HCT116 (cell line): ENCODE measurements around the gene MIEF1. TPM values are rescaled to one million over a fixed set of nuclear protein-coding genes. Genes with fewer than 3 reads are reported as not detected.

Experiments used
- ATAC-seq: fragments of 200-7000 bp; cut with Tn5 transposase; 2 replicates; pipeline ENCODE4 v1.9.1; 2020; ENCODE audit warnings: mild to moderate bottlenecking, moderate library complexity
- BruUV-seq: library from RNA; stranded (reverse); fragments of 400-500 nt; replicated peaks from 2 replicates; lab custom pipeline; 2021; lab: Mats Ljungman, UMichigan
- CTCF ChIA-PET: fragments of 300-600 bp; sonication (Branson Sonifier 250); formaldehyde crosslinking; loops from one replicate; lab custom pipeline; 2021; ENCODE audit warnings: antibody characterized with exemption; lab: Charles Lee
- POLR2A ChIA-PET: fragments of 300-600, 350-600 bp; sonication (Branson Sonifier 250); formaldehyde crosslinking; loops from one replicate; lab custom pipeline; 2021; ENCODE audit warnings: antibody characterized with exemption; lab: Charles Lee
- RAD21 ChIA-PET, 2 experiments: fragments of 300-600 bp; sonication (Branson Sonifier 250); formaldehyde crosslinking; loops; one replicate each; lab custom pipeline; 2023; ENCODE audit warnings: low total read pairs in 2 of 2; ENCODE audit not compliant: uncharacterized antibody in 2 of 2, unreplicated experiment in 2 of 2, low non-redundant PET in 1 of 2; lab: Charles Lee
- DNase-seq: peaks from one replicate; pipeline ENCODE4 v3.0.0-alpha.2; 2010; ENCODE audit warnings: low read depth, low spot score
- H2AFZ ChIP-seq: fragments of 200-600 bp; shearing (Covaris generic), sonication (generic); 2 replicates; pipeline ENCODE4 v1.6.1; 2017; ENCODE audit warnings: low read depth, mixed run types, mixed read lengths, antibody characterized with exemption, low read length; ENCODE audit not compliant: poor library complexity, severe bottlenecking
- H3K27ac ChIP-seq: 2 replicates; pipeline ENCODE4 v1.5.1; 2012; ENCODE audit warnings: low read depth, low read length
- H3K27me3 ChIP-seq: fragments of 200-600 bp; sonication (generic); 2 replicates; pipeline ENCODE4 v1.6.1; 2016; ENCODE audit warnings: mixed run types, low read length, mixed read lengths; ENCODE audit not compliant: insufficient read depth
- H3K36me3 ChIP-seq, 2 experiments: fragments of 200-500 bp in 1 of 2; fragments of 200-600 bp in 1 of 2; sonication (Bioruptor generic) in 1 of 2; sonication (generic) in 1 of 2; 2 replicates each; pipeline versions ENCODE4 v1.5.1 to v1.6.1; 2014 to 2016; ENCODE audit warnings: low read length in 2 of 2, inconsistent platforms in 1 of 2, mixed read lengths in 1 of 2, mixed run types in 1 of 2; ENCODE audit not compliant: insufficient read depth in 2 of 2, control insufficient read depth in 1 of 2
- H3K4me1 ChIP-seq, 2 experiments: fragments of 200-600 bp in 1 of 2; sonication (generic) in 1 of 2; 2 replicates each; pipeline versions ENCODE4 v1.5.1 to v1.6.1; 2012 to 2017; ENCODE audit warnings: low read length in 2 of 2, inconsistent platforms in 1 of 2, mild to moderate bottlenecking in 1 of 2, mixed read lengths in 1 of 2, mixed run types in 1 of 2, moderate library complexity in 1 of 2; ENCODE audit not compliant: insufficient read depth in 2 of 2, control insufficient read depth in 1 of 2
- H3K4me2 ChIP-seq: fragments of 200-600 bp; sonication (generic); 2 replicates; pipeline ENCODE4 v1.6.1; 2017; ENCODE audit warnings: mixed run types, low read length, mixed read lengths
- H3K4me3 ChIP-seq, 2 experiments: fragments of 200-600 bp in 1 of 2; sonication (generic) in 1 of 2; replicated peaks in 1 of 2; 2 replicates each; pipeline ENCODE4 v1.5.1; 2011 to 2016; ENCODE audit warnings: low read length in 2 of 2, control low read depth in 1 of 2, low read depth in 1 of 2, mild to moderate bottlenecking in 1 of 2, mixed read lengths in 1 of 2, mixed run types in 1 of 2
- H3K79me2 ChIP-seq: fragments of 200-600 bp; sonication (generic); 2 replicates; pipeline ENCODE4 v1.6.1; 2017; ENCODE audit warnings: mild to moderate bottlenecking, mixed run types, low read length, moderate library complexity, mixed read lengths; ENCODE audit not compliant: insufficient read depth
- H3K9ac ChIP-seq: fragments of 200-600 bp; sonication (generic); 2 replicates; pipeline ENCODE4 v1.6.1; 2016; ENCODE audit warnings: low read length, mixed read lengths
- H3K9me2 ChIP-seq: fragments of 200-600 bp; sonication (generic), shearing (Covaris generic); 2 replicates; pipeline ENCODE4 v1.6.1; 2017; ENCODE audit warnings: mixed run types, mild to moderate bottlenecking, moderate library complexity; ENCODE audit not compliant: insufficient read depth
- H3K9me3 ChIP-seq, 2 experiments: fragments of 200-500 bp in 1 of 2; fragments of 200-600 bp in 1 of 2; sonication (Bioruptor generic) in 1 of 2; sonication (generic) in 1 of 2; 2 replicates each; pipeline ENCODE4 v1.6.1; 2014 to 2017; ENCODE audit warnings: low read length in 2 of 2, mixed read lengths in 2 of 2, inconsistent platforms in 1 of 2, low read depth in 1 of 2, mild to moderate bottlenecking in 1 of 2, mixed run types in 1 of 2, moderate library complexity in 1 of 2; ENCODE audit not compliant: control insufficient read depth in 1 of 2, insufficient read depth in 1 of 2
- H4K20me1 ChIP-seq: fragments of 200-600 bp; sonication (generic), shearing (Covaris generic); 2 replicates; pipeline ENCODE4 v1.6.1; 2017; ENCODE audit warnings: mixed run types, mild to moderate bottlenecking, moderate library complexity; ENCODE audit not compliant: insufficient read depth
- CBX3 ChIP-seq: IDR thresholded peaks from 2 replicates; pipeline ENCODE4 v1.6.1; 2012; ENCODE audit warnings: low read depth
- CTCF ChIP-seq, 3 experiments: fragments of 200-600 bp in 1 of 3; sonication (generic) in 1 of 3; IDR thresholded peaks in 2 of 3; conservative IDR thresholded peaks in 1 of 3; 2 replicates each; pipeline ENCODE4 v1.5.1; 2012 to 2017; ENCODE audit warnings: low read depth in 2 of 3, low read length in 2 of 3, antibody characterized with exemption in 1 of 3, borderline replicate concordance in 1 of 3, control low read depth in 1 of 3, mild to moderate bottlenecking in 1 of 3, mixed read lengths in 1 of 3, mixed run types in 1 of 3, moderate library complexity in 1 of 3; ENCODE audit not compliant: insufficient read depth in 1 of 3
- FOSL1 ChIP-seq: IDR thresholded peaks from 2 replicates; pipeline ENCODE4 v1.6.1; 2012; ENCODE audit warnings: low read depth
- JUND ChIP-seq: IDR thresholded peaks from 2 replicates; pipeline ENCODE4 v1.6.1; 2012
- SP1 ChIP-seq: IDR thresholded peaks from 2 replicates; pipeline ENCODE4 v1.6.1; 2012; ENCODE audit warnings: low read depth
- YY1 ChIP-seq: IDR thresholded peaks from 2 replicates; pipeline ENCODE4 v1.6.1; 2011; ENCODE audit warnings: low read length, low read depth, moderate library complexity, mild to moderate bottlenecking; ENCODE audit not compliant: insufficient replicate concordance; ENCODE audit errors: extremely low read depth
- ZNF274 ChIP-seq: fragments of 200-500 bp; sonication (Bioruptor generic); IDR thresholded peaks from 2 replicates; pipeline ENCODE4 v1.6.1; 2014; ENCODE audit warnings: mild to moderate bottlenecking, low read depth, low read length, inconsistent platforms
- intact Hi-C: fragments of 100-400 bp; cut with micrococcal nuclease; formaldehyde crosslinking; loops from 2 replicates; pipeline ENCODE4 v1.10.0; 2022
- total RNA-seq: library from RNA; stranded (reverse); gene quantifications from one replicate; pipeline ENCODE4 v1.2.1, GENCODE V29; 2021; ENCODE audit not compliant: unreplicated experiment
- TF ChIP-seq, protein P1 (sequence below): IDR thresholded peaks from 2 replicates; pipeline ENCODE4 v1.6.1; 2012

MIEF1 gene
- total RNA-seq, 1 experiment from 2014 or later = 42.8 TPM

- peaks cover 0 to 13% of the 10 kb centered on the region in 2 experiments; a peak in 1 of 4 replicates for H3K4me1 ChIP-seq
- no peak overlapping the region for H3K4me3 ChIP-seq
- no peaks in the 10 kb centered on the region for H4K20me1 ChIP-seq
- BruUV-seq = no TSS peak
- H3K79me2 ChIP-seq = no peaks in the 10 kb centered on the region
- H3K9me2 ChIP-seq = no peaks in the 10 kb centered on the region
- DNase-seq (no peak), ATAC-seq (no peak)
- ChIA-PET CTCF (no interaction called here), POLR2A (no interaction called here), RAD21 (no interaction called here)
- H3K9ac ChIP-seq = no peak overlapping the region
- no peaks in the 10 kb centered on the region for H3K27me3 ChIP-seq
- H3K27ac ChIP-seq = no peak overlapping the region
- no peak overlapping the region for H2AFZ ChIP-seq
- H3K36me3 ChIP-seq = no peaks in the 10 kb centered on the region
- no peaks in the 10 kb centered on the region for H3K9me3 ChIP-seq
- H3K4me2 ChIP-seq = no peak overlapping the region
- intact Hi-C loops = no loop called here
- TF ChIP-seq ZNF274 = no peak
- TF ChIP-seq CBX3 = no peak
- no peak for TF ChIP-seq FOSL1
- TF ChIP-seq SP1 = no peak
- no peak for TF ChIP-seq CTCF (IDR thresholded peaks at IDR 0.05 in 2 of 3, conservative IDR thresholded peaks at IDR 0.05 in 1 of 3; ENCODE audit: borderline replicate concordance in 1 of 3, insufficient read depth in 1 of 3, low read depth in 2 of 3, low read length in 2 of 3)
- TF ChIP-seq YY1 = no peak
- TF ChIP-seq, protein P1, sequence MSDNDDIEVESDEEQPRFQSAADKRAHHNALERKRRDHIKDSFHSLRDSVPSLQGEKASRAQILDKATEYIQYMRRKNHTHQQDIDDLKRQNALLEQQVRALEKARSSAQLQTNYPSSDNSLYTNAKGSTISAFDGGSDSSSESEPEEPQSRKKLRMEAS = no peak
- TF ChIP-seq JUND = no peak
These were observed 26.2 kb upstream of the MIEF1 start for GRCh38 chr22:39475902-39476301.

- peaks cover 0 to 10% of the 10 kb centered on the region in 2 experiments; a peak in 1 of 4 replicates for H3K4me1 ChIP-seq
- H3K9me2 ChIP-seq = no peaks in the 10 kb centered on the region
- H4K20me1 ChIP-seq = no peaks in the 10 kb centered on the region
- BruUV-seq = no TSS peak
- no peak overlapping the region for H3K9ac ChIP-seq
- intact Hi-C loops = no loop called here
- TF ChIP-seq FOSL1 = no peak
- no peaks in the 10 kb centered on the region for H3K36me3 ChIP-seq
- no peak overlapping the region for H3K4me2 ChIP-seq
- H3K9me3 ChIP-seq = no peaks in the 10 kb centered on the region
- ChIA-PET RAD21 (no interaction called here), CTCF (no interaction called here), POLR2A (no interaction called here)
- no peaks in the 10 kb centered on the region for H3K79me2 ChIP-seq
- ATAC-seq (no peak), DNase-seq (no peak)
- H3K27ac ChIP-seq = no peak overlapping the region
- H2AFZ ChIP-seq = no peak overlapping the region
- no peaks in the 10 kb centered on the region for H3K27me3 ChIP-seq
- H3K4me3 ChIP-seq = no peak overlapping the region
These were observed 25.4 kb upstream of the MIEF1 start for GRCh38 chr22:39476664-39477063.
